NCI-H2081 (cell line): ENCODE results near the gene MMP15.

Experiments used
- DNase-seq, 2 experiments: peaks; one replicate each; lab custom pipeline; 2025; lab: John Stamatoyannopoulos, UW

MMP15 gene

DNA sequence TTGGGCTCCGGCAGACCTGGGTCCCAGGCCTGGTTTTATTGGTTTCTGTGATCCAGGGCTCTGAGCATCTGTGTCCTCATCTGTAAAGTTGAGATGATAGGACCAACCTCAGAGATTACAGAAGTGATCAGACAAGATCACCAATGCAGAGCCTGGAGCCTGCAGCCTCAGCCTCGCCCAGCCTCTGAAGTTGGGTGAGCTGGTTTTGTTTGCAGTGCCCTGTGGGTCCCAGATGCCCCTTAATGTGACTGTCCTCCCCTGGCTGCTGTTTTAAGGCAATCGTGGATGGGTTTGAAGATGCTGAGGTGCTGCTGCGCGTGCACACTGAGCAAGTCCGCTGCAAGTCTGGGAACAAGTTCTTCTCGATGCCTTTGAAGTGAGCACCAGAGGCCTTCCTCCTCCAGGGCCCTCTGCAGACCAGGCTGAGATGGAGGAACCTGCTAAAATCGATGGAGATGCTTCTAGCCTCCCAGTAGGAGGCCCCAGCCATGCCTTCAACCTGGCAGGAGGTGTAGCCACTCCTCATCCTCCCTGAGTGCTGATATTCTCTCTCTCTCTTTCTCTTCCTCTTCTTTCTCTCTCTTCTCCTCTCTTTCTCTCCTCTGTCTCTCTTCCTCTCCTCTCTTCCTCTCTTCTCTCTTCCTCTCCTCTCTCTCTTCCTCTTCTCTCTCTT lies 5.6 kb upstream of the MMP15 start:
- no peak for DNase-seq

GRCh38 chr16:58020628-58021521 lies 4.7 kb upstream of the MMP15 start:
- peak in 1 of 2 experiments; percentile 5 for DNase-seq

- DNase-seq = no peak
Measured at GRCh38 chr16:58021661-58022551, 3.6 kb upstream of the MMP15 start.

DNA sequence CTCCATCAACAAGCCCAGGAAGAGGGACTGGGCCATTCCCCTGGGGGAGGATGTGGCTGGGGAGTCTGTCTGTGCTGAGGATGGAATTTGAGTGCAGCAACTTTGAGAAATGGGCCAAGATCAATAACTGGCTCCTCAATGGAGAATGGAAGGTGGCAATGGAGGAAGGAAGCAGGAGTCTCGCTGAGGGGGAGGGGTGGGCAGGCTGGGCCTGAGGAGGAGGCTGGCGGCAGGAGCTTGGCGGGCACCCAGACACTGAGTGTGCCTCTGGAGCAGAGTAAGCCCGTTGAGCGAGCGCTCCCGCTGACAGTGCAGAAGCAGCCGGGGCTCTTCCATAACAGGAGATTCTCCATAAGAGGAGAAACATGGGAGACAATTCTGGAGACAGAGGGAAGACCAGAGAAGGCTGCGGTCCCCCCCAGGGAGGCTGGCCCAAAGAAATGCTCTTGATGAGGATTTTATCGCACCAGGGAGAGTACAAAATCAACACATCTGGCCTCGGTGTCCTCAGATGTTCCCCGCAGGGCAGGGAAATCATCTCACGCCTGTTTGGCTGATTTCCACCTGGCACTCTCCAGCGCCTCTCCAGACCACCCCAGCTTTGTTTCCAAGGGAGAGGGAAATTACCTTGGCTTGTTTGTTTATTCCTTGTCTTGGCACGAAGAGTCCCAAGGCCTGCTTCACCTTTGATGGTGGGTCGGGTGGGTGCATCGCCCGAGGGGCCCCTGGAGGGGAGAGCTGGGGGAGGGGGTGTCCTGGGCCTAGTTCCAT lies 2.8 kb upstream of the MMP15 start:
- peak; percentile 56 to 65 for DNase-seq

DNA sequence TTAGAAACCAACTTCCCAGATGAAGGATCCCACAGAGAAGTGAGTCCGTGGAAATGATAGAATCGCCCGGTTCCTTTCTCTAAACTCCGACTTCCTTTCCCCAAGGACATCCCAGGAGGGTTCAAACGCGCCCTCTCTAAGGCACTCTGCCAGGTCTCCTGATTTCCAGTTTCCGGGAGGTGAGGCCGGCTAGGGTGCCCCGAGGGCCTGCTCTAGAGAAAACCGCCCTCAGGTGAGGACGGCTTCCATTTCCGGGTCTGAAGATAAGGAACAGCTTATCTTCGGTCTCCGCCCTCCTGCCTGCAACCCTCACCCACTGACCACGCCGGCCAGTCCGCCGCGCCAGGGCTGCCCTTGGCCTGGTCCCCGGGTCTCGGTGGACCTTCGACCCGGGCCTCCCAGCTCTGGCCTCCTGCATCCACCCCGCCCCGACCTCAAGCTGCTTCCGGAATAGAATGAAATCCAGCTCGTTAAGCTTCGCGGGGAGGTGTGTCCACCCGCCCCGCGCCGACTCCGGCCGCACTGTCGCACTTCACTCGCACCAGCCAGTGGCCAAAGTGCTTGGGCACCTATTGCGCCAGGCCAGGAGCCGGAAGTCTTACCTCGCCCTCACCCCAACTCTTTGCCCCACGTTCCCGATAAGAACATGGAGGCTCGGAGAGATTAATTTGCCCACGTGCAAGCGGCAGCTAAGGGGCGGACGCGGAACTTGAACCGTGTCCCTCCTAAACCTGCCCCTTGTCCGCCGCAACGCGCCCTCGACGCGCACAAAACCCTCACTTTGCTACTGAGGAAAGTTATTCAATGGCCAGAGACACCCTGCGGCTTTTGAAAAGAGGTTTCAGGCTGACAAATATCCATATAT lies 836 bp upstream of the MMP15 start:
- DNase-seq = no peak

DNA sequence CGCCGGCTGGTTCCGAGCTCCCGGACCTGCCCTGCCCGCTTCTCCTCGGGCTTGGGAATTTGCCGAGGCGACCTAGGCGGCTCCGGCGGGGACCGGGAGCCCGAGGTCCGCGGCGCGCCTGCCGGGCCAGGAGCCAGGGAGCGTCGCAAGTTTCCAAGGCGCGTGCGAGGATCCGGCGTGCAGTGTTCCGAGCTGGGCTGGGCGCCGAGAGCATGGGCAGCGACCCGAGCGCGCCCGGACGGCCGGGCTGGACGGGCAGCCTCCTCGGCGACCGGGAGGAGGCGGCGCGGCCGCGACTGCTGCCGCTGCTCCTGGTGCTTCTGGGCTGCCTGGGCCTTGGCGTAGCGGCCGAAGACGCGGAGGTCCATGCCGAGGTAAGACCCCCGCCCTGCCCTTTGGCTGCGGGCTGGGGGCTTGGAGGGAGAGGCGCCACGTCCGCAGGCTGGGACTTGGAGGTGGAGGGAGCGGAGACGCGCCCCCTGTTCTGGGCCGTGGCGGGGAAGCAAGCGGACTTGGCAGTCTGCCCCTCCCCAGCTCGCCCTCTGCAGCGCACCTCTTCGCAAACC lies 668 bp downstream of the MMP15 start:
- peak; percentile 30 to 36 for DNase-seq

GRCh38 chr16:58026705-58027160 lies 1.2 kb downstream of the MMP15 start:
- DNase-seq = no peak

DNA sequence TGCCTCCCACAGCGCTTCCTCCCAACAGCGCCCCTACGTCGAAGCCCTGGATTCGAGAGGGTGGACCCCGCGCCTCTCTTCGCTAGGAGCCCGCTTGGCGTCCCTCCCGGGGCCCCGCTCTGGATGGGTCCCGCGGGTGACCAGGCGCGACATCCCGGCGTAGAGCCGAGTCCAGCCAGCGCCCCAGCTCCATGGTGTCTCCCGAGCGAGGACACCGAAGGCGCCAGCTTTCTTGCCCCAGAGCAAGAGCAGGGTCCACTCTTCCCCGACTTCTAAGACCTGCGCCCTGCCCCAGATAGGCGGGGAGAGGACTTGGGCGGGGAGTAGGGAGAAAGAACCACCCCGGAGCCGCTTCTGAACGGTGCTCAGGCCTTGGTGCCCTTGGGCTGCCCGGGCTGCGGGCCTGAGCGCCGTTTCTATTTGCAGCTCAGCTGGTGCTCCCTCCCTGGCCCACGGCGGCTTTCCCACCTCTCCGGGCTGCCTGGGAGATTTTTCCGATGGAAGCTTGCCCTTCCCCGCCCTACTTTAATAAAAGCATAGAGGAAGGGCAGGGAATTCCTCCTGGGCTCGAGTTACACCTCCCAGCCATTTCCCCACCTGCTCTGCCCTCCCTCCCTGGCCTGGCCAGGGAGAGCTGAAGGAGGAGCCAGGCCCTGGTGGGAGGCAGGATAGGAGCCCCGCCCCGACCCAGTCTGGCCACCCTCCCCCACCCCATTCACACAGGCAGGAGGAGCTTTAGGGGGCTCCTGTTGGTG lies 1.8 kb downstream of the MMP15 start:
- DNase-seq = no peak

DNA sequence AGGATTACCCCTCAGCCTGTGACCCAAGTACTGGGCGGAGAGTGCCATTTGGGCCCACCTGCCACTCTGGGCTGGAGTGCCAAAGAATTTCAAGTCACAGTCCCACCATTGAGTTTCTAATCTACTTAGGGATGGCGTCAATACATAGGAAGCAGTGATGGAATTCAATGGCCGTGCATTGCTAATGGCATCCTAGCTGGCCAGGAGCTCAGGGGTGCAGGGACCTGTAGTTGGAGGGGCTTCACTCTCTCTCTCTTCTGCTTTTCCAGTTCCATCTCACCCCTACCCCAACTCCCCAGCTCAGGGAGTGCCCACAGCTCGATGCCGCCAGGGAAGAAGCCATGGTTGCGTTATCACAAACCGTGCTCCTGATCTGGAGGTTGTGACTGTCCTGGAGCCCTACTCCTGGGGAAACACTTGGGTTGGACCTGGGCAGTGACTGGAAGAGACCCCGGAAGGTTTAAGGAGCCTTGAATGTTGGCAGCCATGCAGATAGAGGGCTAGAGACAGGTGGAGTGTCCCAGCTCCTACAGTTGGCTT lies 2.4 kb downstream of the MMP15 start:
- no peak for DNase-seq

GRCh38 chr16:58028541-58029070 lies 3.1 kb downstream of the MMP15 start:
- DNase-seq = no peak

DNA sequence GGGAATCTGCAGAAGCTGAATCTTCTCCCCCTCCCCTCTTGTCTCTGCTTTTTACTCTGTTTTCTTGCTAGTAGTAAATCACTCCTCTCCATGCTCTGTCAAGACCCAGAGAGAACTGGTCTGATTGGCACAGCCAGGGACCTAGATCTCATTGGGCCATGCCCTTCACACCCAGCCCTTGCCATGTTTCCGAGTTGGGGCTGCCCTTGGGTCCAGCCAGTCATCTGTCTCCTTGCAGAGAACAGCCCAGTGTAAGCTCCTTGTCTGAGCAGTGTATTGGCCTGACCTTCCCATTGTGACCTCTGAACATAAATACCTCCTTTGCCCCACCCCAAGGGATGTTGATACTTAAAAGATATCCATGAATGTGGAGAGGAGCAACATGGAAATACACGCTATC lies 3.9 kb downstream of the MMP15 start:
- no peak for DNase-seq

GRCh38 chr16:58030136-58030840 lies 4.7 kb downstream of the MMP15 start:
- DNase-seq = no peak

GRCh38 chr16:58031016-58031800 lies 5.7 kb downstream of the MMP15 start:
- no peak for DNase-seq

GRCh38 chr16:58032710-58033293 lies 7.2 kb downstream of the MMP15 start:
- no peak for DNase-seq

DNA sequence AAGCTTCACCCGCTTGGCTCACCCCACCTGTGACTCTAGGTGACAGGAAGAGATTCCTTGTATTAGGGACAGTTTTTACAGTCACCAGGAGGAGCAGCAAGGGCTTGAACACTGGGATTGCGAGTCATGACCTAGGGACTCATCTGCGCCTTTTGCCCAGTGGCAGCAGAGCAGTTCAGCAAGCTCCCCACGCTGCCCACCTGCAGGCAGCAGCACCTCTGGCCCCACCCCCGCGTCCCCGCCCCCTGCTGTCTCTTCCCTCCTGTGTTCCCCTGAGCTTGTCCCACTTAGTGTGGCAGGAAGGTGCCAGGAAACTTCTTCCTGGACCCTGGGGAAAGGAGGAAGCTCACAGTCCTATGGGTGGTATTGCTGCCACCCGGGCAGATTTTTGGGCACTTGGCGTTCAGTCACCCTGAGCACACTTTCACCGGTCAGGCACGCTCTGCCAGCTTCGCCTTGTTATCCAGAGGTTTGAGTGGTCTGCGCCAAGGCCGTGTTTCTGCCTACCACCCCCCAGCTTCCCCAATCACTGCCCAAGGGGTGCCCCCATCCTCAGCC lies 8.7 kb downstream of the MMP15 start:
- no peak for DNase-seq

- no peak for DNase-seq
Measured at GRCh38 chr16:58034774-58035173, 9.2 kb downstream of the MMP15 start.
